ENCODE data around the gene SLC7A9. TPM values are rescaled to one million over a fixed set of nuclear protein-coding genes. Genes with fewer than 3 reads are reported as not detected.
A peak's percentile ranks its signal among the peaks of the same experiment; 100 is the strongest.

Gene SLC7A9
- total and polyA plus RNA-seq, 2 experiments from 2014 or later = 0.19 TPM; not detected in 1

GRCh38 chr19:32818536-32818935 lies 51.0 kb downstream of the SLC7A9 start:
- Mint-ChIP-seq H3K36me3 (ENCODE audit: low read depth) (no peaks in the 10 kb centered on the region), H3K4me3 (no peak overlapping the region), H3K9me3 (no peaks in the 10 kb centered on the region; the same call in 1 of the 3 replicates), H3K4me1 (peaks cover 45% of the 10 kb centered on the region), H3K27ac (peak overlapping the region; percentile 21; the same call in 1 of the 2 replicates), H3K27me3 (ENCODE audit: insufficient read depth, low read depth, poor library complexity) (peaks cover 2% of the 10 kb centered on the region)
- no peaks in the 10 kb centered on the region for H3K79me2 ChIP-seq (replicated peaks; ENCODE audit: insufficient read depth)
- no peaks in the 10 kb centered on the region for H4K20me1 ChIP-seq (replicated peaks; ENCODE audit: insufficient read depth)
- H3F3A ChIP-seq (replicated peaks; ENCODE audit: low read depth) = no peaks in the 10 kb centered on the region
- ATAC-seq (no peak), DNase-seq (ENCODE audit: low spot score) (no peak)
- no peaks in the 10 kb centered on the region for H3K27me3 ChIP-seq (ENCODE audit: insufficient read depth)
- H3K4me1 ChIP-seq (ENCODE audit: insufficient read depth) = peaks cover 15% of the 10 kb centered on the region
- H3K9me2 ChIP-seq (ENCODE audit: insufficient read depth) = no peaks in the 10 kb centered on the region
- H3K4me2 ChIP-seq = no peak overlapping the region
- TF ChIP-seq REST (IDR thresholded peaks at IDR 0.05; ENCODE audit: unreplicated experiment) (no peak), ZNF114 (CRISPR knock-in tag; IDR thresholded peaks at IDR 0.05) (no peak), NANOG (IDR thresholded peaks at IDR 0.05; ENCODE audit: borderline replicate concordance) (no peak), JUNB (IDR thresholded peaks at IDR 0.05; ENCODE audit: unreplicated experiment) (no peak), STAT1 (IDR thresholded peaks at IDR 0.05; ENCODE audit: unreplicated experiment) (no peak), CREB1 (CRISPR knock-in tag; IDR thresholded peaks at IDR 0.05; ENCODE audit: low read depth) (no peak), ETS1 (IDR thresholded peaks at IDR 0.05) (no peak), ZNF331 (CRISPR knock-in tag; IDR thresholded peaks at IDR 0.05; ENCODE audit: low read depth) (no peak), EZH2phosphoT487 (IDR thresholded peaks at IDR 0.05; ENCODE audit: unreplicated experiment) (no peak), ZNF462 (CRISPR knock-in tag; IDR thresholded peaks at IDR 0.05) (no peak), EZH2 (IDR thresholded peaks at IDR 0.05; ENCODE audit: low read depth, unreplicated experiment) (no peak), POLR2AphosphoS5 (IDR thresholded peaks at IDR 0.05; ENCODE audit: low read depth) (no peak), CTCF (conservative IDR thresholded peaks at IDR 0.05; ENCODE audit: low read depth in 2 of 2) (no peak)
- no peak overlapping the region for H2AFZ ChIP-seq
- no peak overlapping the region for H3K27ac ChIP-seq (ENCODE audit: low read depth)
- no peak overlapping the region for H3K4me3 ChIP-seq
- H3K36me3 ChIP-seq (ENCODE audit: insufficient read depth) = no peaks in the 10 kb centered on the region

All from GM23338 (cell line).